Activated CD4-positive, alpha-beta T cell treated with anti-CD3 and anti-CD28 coated beads, Interleukin-2, amount 10 ng/mL, durations not matched to agents 7 days and 5 days (primary cell): Measurements from ENCODE around the gene BCOR. TPM values are rescaled to one million over a fixed set of nuclear protein-coding genes. Genes with fewer than 3 reads are reported as not detected.

ENCODE experiments used
- CTCF ChIA-PET: fragments of 350-600 bp; sonication (Branson Sonifier 250); formaldehyde crosslinking; loops from one replicate; lab custom pipeline; 2021; ENCODE audit warnings: antibody characterized with exemption; lab: Charles Lee
- POLR2A ChIA-PET: fragments of 350-600 bp; sonication (Branson Sonifier 250); formaldehyde crosslinking; loops from one replicate; lab custom pipeline; 2021; ENCODE audit warnings: antibody characterized with exemption; lab: Charles Lee
- DNase-seq: peaks from one replicate; pipeline ENCODE4 v3.0.0-alpha.2; 2020
- H3K27ac Mint-ChIP-seq: one replicate; pipeline ENCODE4 v1.8.0; 2021; ENCODE audit warnings: mild to moderate bottlenecking, moderate library complexity, mixed read lengths
- H3K27me3 Mint-ChIP-seq: one replicate; pipeline ENCODE4 v1.8.0; 2021; ENCODE audit warnings: mixed read lengths
- H3K36me3 Mint-ChIP-seq: one replicate; pipeline ENCODE4 v1.8.0; 2021; ENCODE audit warnings: low read depth, mixed read lengths
- H3K4me1 Mint-ChIP-seq: one replicate; pipeline ENCODE4 v1.8.0; 2021; ENCODE audit warnings: mixed read lengths
- H3K4me3 Mint-ChIP-seq: one replicate; pipeline ENCODE4 v1.8.0; 2021; ENCODE audit warnings: mild to moderate bottlenecking, moderate library complexity, mixed read lengths
- H3K9me3 Mint-ChIP-seq: one replicate; pipeline ENCODE4 v1.8.0; 2021; ENCODE audit warnings: mixed read lengths
- total RNA-seq, 2 experiments: library from RNA; stranded (reverse); gene quantifications; one replicate each; pipeline ENCODE4 v1.2.3, GENCODE V29; 2021

BCOR gene
- total RNA-seq, 2 experiments from 2014 or later = 53.1 to 54.9 TPM

DNA sequence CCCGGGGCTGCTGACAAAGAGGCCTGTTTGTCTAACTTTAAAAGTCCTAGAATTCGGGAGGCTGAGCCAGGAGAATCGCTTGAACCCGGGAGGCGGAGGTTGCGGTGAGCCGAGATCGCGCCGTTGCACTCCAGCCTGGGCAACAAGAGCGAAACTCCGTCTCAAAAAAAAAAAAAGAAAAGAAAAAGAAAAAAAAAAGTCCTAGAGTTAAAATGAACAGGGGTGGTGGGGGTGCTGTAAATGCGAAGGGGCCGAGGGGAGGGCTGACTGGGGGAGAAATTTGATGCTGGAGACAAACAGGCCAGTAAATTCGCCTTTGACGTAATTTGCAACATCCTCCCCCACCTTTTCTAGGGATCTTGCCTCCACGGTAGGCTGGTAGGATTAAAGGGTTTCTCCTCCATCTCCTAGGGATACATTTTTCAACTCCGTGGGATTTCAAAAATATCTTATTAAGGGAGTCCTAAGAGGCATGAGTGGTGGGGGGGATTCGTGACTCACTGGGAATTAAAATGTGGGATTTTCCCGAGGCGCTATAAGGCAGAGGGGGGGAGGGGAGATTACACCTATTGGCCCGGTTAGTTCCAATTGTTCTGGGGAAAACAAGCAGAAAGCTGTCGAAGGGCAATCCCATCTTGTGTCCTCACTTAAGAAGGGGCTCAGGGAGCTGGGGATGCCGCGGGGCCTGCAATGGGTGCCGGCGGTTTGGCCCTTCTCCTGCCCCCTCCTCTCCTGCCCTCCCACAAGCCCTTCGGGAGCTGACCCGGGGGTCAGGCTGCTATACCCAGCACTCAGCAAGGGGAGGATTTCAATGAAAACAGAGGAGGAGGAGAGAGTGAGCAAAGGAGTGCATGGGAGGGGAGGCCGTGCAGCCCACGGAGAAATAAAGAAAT lies 3.0 kb upstream of the BCOR start:
- H3K27ac Mint-ChIP-seq = peak overlapping the region; percentile 77
- DNase-seq = no peak
- H3K27me3 Mint-ChIP-seq = no peaks in the 10 kb centered on the region
- H3K4me1 Mint-ChIP-seq = peaks cover 12% of the 10 kb centered on the region
- ChIA-PET CTCF (interaction anchor here (1.3 kb wide), 1 partner anchor 90 kb away, joined by 3 read pairs; no protein-coding TSS in a partner anchor), POLR2A (no interaction called here)
- no peaks in the 10 kb centered on the region for H3K9me3 Mint-ChIP-seq
- no peak overlapping the region for H3K4me3 Mint-ChIP-seq
- no peaks in the 10 kb centered on the region for H3K36me3 Mint-ChIP-seq

DNA sequence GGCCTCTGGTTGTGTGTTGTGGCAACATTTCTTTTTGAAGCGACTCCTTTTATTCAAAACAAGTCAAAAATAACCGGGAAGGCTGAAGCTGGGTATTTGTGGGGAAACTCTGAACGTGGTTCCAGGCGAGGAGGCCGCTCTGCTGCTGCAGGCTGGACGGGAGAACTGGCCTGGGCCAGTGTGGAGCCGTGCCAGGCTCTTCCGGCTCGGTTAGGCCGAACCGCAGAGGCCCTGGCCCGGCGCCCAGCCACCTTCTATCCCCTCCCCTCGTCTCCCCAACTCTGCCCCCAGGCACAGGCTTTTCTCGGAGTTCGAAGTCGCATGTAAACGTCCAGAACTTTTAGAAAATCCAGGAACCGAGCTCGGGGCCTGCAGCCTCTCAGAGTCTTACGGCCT lies 2.4 kb upstream of the BCOR start:
- Mint-ChIP-seq H3K4me3 (no peak overlapping the region), H3K27ac (peak overlapping the region; percentile 77), H3K36me3 (peaks cover 2% of the 10 kb centered on the region), H3K4me1 (peaks cover 12% of the 10 kb centered on the region), H3K9me3 (no peaks in the 10 kb centered on the region), H3K27me3 (no peaks in the 10 kb centered on the region)
- POLR2A ChIA-PET = no interaction called here
- no peak for DNase-seq
- CTCF ChIA-PET = interaction anchor here (1.3 kb wide), 1 partner anchor 89 kb away, joined by 3 read pairs; no protein-coding TSS in a partner anchor

DNA sequence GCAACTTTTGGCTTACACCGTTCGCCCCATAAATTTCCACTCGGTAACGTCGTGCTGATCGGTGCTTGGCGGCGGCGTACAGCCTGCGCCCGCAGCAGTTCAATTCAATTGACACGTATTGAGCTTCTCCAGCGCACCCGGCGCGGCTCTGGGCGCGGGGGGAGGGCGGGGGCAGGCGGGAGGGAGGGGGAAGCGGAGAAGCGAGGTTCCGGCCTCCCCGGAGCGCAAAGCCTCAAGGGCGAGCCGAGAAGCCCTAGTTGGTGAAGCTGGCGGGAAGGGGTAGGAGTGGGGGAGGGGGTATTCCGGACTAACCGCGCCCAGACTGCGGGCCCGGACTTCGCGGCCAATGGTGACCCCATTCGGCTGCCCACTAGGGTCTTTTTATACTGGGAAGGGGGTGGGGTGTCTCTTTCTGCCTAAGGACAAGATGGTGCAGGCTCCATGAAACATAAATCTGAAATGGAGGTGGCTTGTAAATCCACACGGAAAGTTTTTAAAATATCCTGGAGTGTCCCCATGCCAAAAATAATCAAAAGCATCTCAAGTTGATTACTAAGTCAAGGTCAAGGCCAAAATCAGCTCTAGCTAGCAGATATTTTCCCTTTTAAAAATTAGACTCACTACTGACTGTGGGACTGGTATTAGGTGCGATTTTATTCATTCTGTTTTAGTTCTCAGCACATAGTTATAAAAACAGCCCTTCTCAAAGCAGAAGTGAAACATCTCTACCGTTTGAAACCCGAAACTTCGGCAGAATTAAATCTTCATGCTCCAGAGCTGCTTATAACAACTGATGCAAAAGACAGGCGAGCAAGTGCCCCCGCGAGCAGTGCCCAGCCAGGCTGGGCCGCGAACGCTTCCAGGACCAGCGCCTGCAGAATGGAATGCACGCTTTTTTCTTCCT lies 1.5 kb upstream of the BCOR start:
- Mint-ChIP-seq H3K4me1 (peaks cover 14% of the 10 kb centered on the region), H3K4me3 (peak overlapping the region; percentile 80), H3K9me3 (no peaks in the 10 kb centered on the region), H3K36me3 (peaks cover 4% of the 10 kb centered on the region), H3K27me3 (no peaks in the 10 kb centered on the region), H3K27ac (peak overlapping the region; percentile 91)
- DNase-seq = peak; percentile 63
- ChIA-PET CTCF (interaction anchor here (0.9 to 1.6 kb wide), 7 partner anchors 10 to 88 kb away, joined by 3 to 4 read pairs (median 3); no protein-coding TSS in a partner anchor), POLR2A (no interaction called here)

DNA sequence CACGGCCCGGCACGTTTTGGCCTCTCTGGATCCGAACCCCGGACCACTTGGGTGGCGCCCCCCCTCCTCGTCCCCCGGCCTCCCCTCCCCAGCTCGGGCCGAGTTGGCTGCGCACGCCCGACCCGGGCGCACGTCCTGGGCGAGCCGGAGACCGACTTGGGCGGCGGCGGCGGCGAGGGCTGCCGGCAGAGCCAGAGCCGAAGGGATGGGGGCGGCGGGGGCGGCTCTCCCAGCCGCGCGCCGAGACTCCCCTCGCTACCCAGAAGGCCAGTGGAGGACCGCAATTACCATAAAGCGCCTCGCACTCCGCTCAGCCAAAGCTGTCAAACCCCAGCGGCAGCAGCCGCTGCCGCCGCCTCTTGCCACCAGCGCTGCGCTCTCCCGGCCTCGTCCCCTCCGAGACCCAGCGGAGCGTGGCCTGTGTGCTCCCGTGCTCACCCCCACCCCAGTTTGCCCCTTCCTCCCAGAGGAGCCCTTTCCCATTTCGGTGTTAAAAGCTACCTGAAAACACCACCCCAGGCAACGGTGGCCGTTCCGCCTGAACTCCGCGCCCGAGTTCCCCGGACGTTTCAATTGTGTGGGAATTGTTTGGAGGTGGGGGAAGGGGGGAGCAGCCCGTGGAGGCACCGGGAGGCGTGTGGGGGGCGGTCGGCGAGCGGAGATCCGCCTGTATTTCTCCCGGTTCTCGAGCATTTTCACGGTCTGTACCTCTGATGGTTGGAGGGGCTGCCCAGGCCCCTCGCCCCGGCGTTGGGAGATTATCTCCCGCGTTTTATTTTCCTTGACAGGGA lies 701 bp upstream of the BCOR start:
- no peaks in the 10 kb centered on the region for H3K9me3 Mint-ChIP-seq
- H3K36me3 Mint-ChIP-seq = peaks cover 4% of the 10 kb centered on the region

DNA sequence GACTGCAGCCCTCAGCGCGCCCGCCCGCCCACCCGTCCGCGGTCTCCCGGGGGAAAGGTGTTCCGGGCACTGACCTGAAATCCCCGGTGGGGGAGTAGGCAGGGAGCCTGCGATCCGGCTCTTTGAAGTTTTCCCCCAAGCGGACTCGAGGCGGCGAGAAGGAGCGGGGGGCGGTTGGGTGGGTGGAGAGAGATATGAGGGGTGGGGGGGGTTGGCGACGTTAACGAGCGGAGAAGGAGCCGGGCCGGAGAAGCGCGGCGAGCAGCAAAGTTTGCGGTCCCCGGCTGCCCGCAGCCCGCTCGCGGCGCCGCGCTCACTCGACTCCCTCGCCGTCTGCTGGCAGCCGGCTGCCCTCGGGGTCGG lies 636 bp downstream of the BCOR start:
- peak overlapping the region; percentile 85 for H3K27ac Mint-ChIP-seq
- POLR2A ChIA-PET = interaction anchor here (1.4 kb wide), 1 partner anchor 73 kb away, joined by 4 read pairs; no protein-coding TSS in a partner anchor
- H3K36me3 Mint-ChIP-seq = peaks cover 14% of the 10 kb centered on the region
- no peaks in the 10 kb centered on the region for H3K27me3 Mint-ChIP-seq
- CTCF ChIA-PET = interaction anchor here (1.0 to 1.1 kb wide), 4 partner anchors 11 to 366 kb away, joined by 3 read pairs; no protein-coding TSS in a partner anchor
- peak; percentile 32 for DNase-seq
- H3K4me3 Mint-ChIP-seq = peak overlapping the region; percentile 91
- no peaks in the 10 kb centered on the region for H3K9me3 Mint-ChIP-seq
- H3K4me1 Mint-ChIP-seq = peaks cover 34% of the 10 kb centered on the region

More for the DNA sequence above, 701 bp upstream of the BCOR start:
- DNase-seq = peak; percentile 65
- no peaks in the 10 kb centered on the region for H3K27me3 Mint-ChIP-seq
- POLR2A ChIA-PET = no interaction called here
- H3K4me3 Mint-ChIP-seq = peak overlapping the region; percentile 80
- H3K27ac Mint-ChIP-seq = peak overlapping the region; percentile 91
- CTCF ChIA-PET = interaction anchor here (0.9 to 1.6 kb wide), 7 partner anchors 10 to 83 kb away, joined by 3 to 4 read pairs (median 3); no protein-coding TSS in a partner anchor
- H3K4me1 Mint-ChIP-seq = peaks cover 20% of the 10 kb centered on the region

DNA sequence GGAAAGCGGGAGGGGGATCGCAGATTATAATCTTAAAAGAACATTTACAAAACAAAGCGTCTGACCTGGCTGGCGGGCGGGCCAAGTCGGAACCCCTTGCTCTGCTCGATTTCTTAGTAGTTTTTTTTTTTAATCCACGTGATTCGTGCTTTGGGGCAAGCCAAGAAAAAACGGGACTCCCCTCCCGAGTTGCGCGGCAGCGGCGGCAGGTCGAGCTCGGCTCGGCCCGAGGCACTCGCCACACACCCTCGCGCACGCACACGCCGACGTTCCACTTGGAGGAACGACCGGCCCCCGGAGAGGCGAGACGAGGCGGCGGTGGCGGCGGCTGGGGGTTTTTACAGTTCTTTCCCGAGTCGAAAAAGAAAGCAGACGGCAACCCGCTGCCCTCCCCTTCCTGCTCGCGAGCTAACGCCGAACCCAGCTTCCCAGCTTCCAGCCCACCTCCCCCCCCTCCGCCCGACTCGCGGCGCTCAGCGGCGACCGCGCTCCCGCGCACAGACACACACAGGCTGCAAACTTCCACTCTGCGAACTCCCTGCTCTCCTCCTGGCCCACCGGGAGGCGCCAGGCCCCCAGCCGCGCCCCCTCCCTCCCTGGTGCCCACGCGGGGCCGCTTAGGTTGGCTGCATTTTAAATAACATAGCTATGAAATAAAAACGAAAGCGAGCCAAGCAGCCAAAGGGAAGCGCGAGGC lies 1.2 kb downstream of the BCOR start:
- ChIA-PET CTCF (interaction anchor here (1.0 to 1.1 kb wide), 3 partner anchors 123 to 365 kb away, joined by 3 read pairs; no protein-coding TSS in a partner anchor), POLR2A (interaction anchor here (1.4 kb wide), 1 partner anchor 74 kb away, joined by 4 read pairs; no protein-coding TSS in a partner anchor)
- Mint-ChIP-seq H3K9me3 (no peaks in the 10 kb centered on the region), H3K36me3 (peaks cover 14% of the 10 kb centered on the region), H3K4me1 (peaks cover 34% of the 10 kb centered on the region), H3K27ac (peak overlapping the region; percentile 85), H3K4me3 (peak overlapping the region; percentile 91), H3K27me3 (no peaks in the 10 kb centered on the region)
- DNase-seq = peak; percentile 70

DNA sequence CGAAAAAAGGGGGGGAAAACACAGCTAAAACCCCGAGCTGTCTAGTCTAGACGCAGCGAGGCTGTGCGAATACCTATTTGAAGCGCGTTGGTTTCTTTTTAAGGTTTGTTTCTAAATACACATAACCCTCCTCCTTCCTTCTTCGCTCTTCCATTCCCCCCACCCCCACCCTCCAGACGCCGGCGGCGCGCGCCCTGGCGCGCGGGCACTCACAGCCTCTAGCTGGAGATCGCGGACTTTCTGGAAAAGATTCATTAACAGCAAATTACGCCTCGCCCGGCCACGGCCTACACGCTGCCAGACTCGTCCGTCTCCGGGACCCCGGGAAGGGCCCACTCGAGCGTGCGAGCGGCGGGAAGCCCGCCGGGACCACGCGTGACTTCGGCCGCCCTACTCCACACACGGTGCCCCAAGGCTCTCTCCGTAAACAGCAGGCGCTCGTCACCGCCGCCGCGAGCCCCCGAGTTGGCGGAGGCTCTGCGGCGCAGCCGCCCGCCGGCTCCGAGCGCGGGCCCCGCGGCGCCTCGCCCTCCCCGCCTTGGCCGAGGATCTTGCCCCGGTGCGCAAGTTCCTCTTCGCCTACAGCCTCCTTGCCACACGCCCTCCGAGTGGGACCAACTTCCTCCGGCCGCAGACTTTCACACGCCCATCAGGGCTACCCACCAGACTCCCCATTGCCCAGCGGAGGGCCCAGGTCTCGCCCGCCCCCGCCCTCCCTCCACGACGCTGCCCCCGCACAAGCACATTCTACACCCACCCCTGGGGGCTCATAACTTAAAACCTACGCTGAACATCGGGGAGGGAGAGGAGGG lies 2.0 kb downstream of the BCOR start:
- peak; percentile 32 for DNase-seq
- H3K4me3 Mint-ChIP-seq = peak overlapping the region; percentile 91
- H3K36me3 Mint-ChIP-seq = peaks cover 16% of the 10 kb centered on the region
- ChIA-PET POLR2A (interaction anchor here (1.4 kb wide), 2 partner anchors 74 to 82 kb away, joined by 3 to 4 read pairs; no protein-coding TSS in a partner anchor), CTCF (no interaction called here)
- peak overlapping the region; percentile 90 for H3K27ac Mint-ChIP-seq
- no peaks in the 10 kb centered on the region for H3K9me3 Mint-ChIP-seq
- H3K4me1 Mint-ChIP-seq = peaks cover 41% of the 10 kb centered on the region
- no peaks in the 10 kb centered on the region for H3K27me3 Mint-ChIP-seq

DNA sequence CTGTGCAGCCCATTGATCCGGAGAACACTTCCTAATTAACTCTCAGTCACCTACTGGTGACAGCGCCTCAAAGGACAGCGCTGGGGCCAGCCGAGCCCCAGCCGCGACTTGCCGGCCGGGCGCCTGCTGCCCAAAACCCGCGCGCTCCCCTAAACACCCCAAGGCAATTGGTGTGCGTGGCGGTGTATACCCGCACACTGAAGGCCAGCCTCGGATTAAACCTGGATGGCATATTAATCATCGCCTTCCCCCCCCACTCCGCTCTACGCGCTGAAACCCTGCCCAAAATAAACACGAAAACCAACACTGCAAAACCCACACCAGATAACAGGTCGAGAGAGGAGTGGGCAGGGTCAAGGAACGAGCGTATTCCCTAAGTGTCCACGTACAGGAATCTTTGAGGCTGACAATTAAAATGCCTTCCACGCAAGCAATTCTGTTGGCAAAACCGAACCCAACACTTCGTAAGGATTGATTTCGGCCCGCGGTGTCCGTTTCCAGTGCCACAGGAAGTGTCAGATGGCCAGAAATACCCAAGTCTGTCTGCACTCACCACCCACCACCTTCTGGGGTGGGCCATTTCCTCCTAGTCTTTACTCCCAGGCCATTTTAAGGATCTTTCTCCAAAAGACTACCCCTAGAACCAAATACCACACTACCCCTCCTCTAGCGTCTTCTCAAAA lies 2.7 kb downstream of the BCOR start:
- H3K27ac Mint-ChIP-seq = peak overlapping the region; percentile 90
- no peaks in the 10 kb centered on the region for H3K27me3 Mint-ChIP-seq
- POLR2A ChIA-PET = interaction anchor here (1.4 kb wide), 1 partner anchor 81 kb away, joined by 3 read pairs; no protein-coding TSS in a partner anchor

DNA sequence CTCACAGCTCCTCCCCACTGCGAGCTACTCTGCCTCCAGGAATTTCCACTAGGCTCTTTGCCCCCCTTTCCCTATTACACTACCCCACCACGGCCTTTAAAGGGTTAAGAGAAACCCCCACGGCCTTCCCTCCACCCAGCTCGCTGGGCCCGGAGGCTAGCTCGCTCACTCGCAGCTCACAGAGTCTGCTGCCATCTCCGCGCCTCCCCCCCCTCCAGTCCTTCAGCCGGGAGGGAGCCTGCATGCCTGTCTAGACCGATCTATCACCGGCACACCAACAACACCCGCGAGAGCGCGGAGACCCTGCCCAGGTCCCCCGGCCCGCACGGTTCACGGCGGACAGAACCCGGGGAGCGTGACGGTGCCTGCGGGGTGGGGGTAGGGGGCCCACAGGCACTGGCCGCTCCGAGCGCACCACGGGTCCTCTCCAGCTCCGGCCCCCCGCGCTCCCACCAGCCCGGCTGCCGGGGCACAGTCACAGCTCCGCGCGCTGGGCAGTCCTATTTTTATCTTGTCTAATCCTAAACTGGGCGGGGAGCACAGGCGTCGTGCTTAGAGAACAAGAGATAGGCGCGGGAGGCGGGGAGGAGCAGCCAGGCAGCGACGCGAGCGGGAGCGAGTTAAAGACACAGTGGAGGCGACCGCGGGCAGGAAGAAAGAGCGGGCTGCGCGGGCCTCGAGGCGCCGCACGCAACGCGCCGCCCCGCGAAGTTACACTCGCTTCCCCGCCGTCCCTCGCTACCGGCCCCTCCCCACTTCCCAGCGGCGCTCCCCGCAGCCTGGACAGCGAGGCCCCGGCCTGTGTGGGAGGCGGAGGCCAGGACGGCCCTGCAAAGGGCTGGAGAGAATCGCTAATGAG lies 3.5 kb downstream of the BCOR start:
- ChIA-PET CTCF (interaction anchor here (0.6 to 0.7 kb wide), 2 partner anchors 14 to 362 kb away, joined by 3 to 5 read pairs; no protein-coding TSS in a partner anchor), POLR2A (interaction anchor here (0.6 to 1.4 kb wide), 4 partner anchors 74 to 278 kb away, joined by 3 read pairs; no protein-coding TSS in a partner anchor)
- Mint-ChIP-seq H3K9me3 (no peaks in the 10 kb centered on the region), H3K4me3 (peak overlapping the region; percentile 91), H3K36me3 (peaks cover 17% of the 10 kb centered on the region), H3K4me1 (peaks cover 37% of the 10 kb centered on the region), H3K27me3 (no peaks in the 10 kb centered on the region), H3K27ac (peak overlapping the region; percentile 72)
- DNase-seq = peak; percentile 57

More for the DNA sequence above, 2.7 kb downstream of the BCOR start:
- H3K36me3 Mint-ChIP-seq = peaks cover 17% of the 10 kb centered on the region
- peaks cover 39% of the 10 kb centered on the region for H3K4me1 Mint-ChIP-seq
- CTCF ChIA-PET = no interaction called here
- DNase-seq = no peak
- H3K9me3 Mint-ChIP-seq = no peaks in the 10 kb centered on the region
- H3K4me3 Mint-ChIP-seq = peak overlapping the region; percentile 91
